ENCODE data around the gene NID1.

NID1 gene

GRCh38 chr1:236063551-236063918, 1.4 kb downstream of the NID1 start:
- no peak for DNase-seq

DNA sequence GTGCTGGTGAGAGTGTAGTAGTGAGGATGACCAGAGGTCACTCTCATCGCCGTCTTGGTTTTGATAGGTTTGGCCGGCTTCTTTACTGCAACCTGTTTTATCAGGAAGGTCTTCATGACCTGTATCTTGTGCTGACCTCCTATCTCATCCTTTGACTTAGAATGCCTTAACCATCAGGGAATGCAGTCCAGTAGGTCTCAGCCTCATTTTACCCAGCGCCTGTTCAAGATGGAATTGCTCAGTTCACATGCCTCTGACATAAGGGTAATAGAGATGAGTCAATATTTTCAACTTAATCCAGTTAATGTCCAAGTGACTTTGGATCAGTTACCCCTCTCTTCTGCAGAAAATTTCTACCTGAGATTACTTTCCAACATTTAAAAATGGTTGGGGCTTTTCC, 4.6 kb downstream of the NID1 start:
- no peak for DNase-seq

DNA sequence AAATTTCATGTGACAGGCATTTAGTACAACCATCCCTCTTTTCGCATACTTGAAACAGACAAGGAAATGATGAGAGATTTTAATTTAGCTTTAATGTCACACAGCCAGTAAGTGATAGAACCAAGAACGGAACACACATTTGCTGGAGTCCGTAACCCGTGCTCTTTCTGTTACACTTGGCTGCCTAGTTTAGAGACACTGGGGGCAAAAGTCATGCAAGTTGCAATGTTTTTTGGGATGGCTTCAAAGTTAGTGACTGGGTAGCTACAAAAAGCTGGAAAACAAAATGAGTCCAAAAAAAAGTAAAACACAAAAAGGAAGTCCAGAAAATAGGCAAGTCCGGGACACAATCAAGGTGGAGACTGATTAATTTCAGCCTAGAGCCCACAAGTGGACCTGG, 5.9 kb downstream of the NID1 start:
- no peak for DNase-seq

DNA sequence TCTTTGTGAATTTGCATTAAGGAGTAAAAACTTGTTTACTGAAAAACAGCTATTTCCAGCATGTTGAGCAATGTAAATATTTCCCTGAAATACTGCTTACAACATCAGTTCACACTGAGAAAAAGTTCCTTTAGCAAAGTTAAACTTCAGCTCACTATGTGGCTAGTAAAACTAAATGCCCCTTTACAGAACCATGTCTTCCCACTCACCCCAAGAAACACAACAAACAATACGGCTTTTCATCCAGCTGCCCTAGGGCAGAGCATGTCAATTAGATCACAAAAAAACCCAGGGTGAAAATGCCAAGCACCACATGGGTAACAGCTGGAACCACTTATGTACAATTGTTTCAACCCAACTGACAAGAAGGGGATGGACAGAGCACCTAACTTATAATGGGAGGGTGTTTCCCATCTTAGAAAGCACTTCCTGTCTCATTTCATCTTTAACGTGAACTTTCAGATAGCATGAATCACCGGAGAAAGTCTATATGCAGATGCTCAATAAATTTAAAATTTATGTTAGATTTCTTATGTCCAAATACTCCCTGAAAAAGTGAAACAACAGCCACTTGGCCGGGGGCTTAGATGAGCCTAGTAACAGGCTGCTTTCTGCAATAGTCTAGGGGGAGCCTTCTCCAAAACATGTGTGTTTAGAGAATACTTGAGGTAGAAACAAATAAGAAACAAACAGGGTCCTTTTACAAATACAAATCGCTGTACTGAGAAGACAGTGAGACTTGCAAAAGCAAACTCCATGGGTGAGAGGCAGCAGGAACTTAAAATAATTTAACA, 6.6 kb downstream of the NID1 start:
- DNase-seq: no peak

DNA sequence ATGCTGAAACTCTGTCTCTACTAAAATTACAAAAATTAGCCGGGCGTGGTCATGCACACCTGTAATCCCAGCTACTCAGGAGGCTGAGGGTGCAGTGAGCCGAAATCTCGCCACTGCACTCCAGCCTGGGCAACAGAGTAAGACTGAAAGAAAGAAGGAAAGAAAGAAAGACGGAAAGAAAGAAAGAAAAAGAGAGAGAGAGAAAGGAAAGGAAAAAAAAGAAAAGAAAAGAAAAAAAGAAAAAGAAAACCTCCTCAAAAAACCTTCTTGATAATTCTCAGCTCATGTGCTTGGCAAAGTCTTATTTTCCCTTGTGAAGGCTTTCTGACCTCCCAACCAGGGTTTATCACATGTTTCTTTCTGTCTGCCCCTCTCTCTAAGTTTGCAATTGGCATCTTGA, 7.3 kb downstream of the NID1 start:
- DNase-seq: no peak

DNA sequence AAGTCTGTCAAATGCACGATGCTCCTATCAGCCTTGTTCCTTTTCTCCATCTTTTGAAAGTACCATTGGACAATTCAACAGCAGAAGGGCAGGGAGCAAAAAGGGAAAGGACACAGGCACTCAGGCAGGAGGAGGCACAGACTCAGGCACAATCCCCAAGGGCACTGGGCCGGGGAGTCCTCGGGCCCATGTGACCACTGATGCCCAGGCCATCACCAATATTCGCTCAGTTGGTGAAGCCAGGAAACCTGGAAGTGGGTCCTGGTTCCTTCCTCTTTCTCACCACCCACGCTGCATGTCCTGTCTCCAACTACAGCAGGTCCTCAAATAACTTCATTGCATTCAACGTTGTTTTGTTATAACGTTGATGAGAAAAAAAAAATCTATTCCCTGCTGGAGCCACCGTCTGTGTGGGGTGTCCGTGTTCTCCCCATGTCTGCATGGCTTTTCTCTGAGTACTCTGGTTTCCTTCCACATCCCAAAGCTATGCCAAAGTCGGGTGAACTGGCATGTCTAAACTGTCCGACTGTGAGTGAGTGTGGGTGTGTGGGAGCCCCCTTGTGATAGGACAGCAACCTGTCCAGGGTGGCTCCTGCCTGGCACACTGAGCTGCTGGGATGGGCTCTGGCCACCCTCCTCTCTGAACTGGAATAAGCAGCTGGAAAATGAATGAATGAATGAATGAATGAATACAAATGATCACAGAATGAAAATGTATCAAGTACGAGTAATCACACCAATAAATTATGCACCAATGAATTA, 12.5 kb downstream of the NID1 start:
- no peak for DNase-seq

DNA sequence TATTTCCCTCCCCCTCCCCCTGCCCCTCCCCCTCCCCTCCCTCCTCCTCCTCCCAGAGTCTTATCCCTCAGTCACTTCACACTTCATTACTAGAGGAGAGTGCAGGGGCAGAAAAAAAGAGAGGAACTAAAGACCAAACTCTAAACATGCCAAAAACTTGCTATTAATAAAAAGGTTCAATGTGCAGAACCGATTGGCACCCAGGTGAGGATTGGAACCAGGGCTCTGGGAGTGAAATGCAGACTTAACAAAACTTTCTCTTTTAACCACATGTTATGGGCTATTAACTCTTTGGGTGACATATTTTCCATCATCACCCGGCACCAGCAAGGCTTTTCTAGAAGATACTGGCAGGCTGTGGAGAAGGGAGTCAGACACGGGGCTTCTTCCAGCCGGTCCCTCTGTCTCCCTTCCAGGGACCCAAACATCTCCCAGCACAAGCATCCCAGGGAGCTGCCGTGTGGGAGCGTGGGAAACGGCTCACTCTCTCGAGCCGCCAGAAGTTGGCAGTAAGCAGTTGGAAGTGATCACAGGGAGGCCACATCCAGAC, 13.6 kb downstream of the NID1 start:
- no peak for DNase-seq

DNA sequence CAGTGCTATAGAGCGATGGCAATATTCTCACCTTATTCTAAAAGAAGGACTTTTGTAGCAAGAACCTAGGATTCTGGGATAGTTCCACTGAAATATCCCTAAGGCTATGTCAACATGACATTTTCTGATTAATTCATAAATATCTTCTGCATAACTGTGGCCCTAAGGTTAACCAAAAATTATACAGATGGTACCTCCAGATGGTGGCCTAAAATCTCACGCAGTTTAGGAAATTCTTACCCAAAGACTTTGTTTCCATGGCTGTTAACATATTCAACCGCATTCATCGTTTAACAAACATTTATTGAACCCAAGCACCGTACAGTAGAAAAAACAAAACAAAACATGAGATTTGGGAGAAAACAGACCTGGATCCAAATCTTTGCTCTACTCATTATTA, 19.1 kb downstream of the NID1 start:
- DNase-seq: no peak

GRCh38 chr1:236044341-236044740, 20.5 kb downstream of the NID1 start:
- DNase-seq: no peak

DNA sequence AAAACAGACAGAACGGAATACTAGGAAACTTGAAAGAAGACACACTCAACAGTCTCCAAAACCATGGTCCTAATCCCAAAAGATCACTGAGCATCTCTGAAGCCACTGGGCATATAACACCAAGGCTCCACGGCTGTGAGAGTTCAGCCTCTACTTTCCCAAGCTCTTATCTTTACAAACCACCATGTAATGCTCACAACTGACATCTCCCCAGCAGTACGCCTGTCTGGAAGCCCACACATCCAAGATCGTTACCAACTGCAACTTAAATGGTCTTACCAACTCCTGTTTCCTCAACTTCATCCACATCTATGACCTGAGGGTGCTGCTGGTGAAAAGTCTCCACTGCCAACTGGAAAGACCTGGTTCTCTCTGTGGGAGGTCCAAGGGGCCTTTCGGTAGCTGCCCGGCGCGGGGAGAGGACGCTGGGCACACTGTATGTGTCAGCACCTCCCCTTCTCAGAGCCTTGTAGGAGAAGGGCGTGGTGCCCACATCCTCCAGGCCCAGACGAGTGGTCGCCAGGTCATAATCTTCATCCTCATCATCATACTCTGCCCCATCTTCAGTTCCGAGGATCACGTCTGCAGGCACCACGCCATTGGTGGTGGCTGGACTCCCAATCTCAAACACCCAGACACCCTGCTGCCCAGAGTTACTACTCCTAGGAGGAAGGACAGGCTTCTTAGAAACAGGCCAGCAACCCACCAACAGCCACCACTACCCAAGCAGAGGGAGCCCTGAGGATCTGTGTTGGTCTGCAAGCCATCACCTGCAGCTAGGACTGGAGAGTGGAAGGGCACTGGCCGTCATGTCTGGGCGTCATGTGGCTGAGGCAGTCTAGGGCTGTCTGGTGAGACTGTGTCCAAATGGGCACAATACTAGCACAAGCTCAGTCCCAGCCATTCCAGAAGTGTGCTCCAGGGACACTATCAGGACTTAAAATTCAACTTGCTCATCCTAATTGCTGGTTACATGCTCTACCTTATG, 23.0 kb downstream of the NID1 start:
- DNase-seq: no peak

DNA sequence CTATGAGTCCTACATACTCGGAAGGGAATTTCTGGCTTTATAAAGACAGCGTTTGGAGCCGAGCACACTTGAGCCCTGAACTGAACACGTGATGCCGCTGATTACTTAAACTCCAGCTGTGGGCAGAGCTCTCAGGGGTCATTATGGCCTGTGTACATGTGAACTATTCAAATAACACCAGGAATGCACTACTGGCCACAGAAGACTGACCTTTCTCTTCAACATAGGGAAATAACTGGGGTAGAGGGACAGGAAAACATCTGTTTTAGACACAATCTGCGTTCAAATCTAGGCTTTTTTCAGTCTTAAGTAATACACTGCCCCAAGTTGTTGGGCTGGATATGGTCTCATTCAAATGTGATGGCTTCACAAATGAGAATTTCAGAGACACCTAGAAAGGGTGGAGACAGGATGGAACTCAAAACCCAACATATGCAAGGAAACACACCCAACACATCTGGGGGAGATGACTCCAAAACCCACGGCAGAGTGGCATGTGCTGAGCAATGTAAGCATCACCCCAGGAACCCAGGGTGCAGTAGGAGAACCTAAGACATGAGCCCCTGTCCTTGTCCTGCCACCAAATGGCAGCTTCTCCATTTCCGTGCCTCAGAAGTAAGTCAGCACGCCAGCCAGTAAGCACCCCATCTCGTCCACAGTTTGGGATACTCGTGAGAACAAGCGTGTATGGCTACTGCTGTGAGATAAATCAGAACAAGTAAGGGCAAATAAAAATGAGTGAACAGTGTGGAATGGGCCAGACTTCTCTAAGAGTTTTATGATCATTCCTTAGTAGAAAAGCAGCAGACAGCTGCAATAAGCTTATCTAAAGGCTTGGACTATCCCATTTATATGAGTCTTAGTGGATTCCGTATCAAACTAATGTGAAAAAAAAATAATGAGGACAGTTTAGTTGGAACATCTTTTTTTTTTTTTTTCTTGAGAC, 24.9 kb downstream of the NID1 start:
- DNase-seq: no peak

DNA sequence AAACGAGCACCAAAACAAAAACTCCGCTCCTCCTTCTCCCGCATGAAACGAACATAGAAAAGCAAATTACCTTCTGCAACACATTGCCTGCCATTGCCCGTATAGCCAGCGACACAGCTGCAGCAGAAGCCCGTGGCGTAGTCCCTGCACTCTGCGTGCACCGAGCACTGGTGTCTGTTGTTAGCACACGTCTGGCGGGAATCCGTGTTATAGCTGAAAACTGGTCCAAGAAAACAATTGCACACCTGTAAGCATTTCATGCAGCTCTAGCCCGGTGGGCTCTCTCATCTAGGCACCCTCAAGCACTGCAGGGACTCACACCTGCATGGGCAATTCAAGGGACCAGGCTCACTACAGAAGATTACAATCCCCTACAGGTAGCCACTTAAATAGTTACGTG, 26.9 kb downstream of the NID1 start:
- DNase-seq: no peak

GRCh38 chr1:236035681-236036101, 29.2 kb downstream of the NID1 start:
- DNase-seq: no peak

- no peak for DNase-seq
Observed at GRCh38 chr1:236033336-236033735, 31.6 kb downstream of the NID1 start.

- no peak for DNase-seq
Observed at GRCh38 chr1:236030534-236030933, 34.4 kb downstream of the NID1 start.

GRCh38 chr1:236029428-236029940, 35.4 kb downstream of the NID1 start:
- DNase-seq: no peak

DNA sequence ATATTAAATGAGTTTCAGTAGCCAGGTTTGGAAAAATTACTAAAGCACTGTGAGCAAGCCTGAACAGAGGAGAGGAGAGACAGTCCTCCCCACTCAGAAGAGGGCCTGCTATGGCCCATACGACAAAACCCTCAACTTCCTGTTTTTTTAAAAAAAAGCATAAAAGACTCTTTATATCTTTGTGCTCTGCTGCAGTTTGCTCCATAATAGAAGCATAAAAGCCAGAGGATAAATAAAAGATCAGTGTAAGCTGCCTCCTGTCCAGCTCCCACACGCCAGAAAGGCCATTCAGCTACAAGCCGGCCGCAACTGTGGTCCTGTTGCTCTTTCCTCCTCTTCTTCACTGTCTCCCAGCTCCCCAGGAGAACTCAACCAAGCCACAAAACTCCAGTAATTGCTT, 37.8 kb downstream of the NID1 start:
- no peak for DNase-seq

DNA sequence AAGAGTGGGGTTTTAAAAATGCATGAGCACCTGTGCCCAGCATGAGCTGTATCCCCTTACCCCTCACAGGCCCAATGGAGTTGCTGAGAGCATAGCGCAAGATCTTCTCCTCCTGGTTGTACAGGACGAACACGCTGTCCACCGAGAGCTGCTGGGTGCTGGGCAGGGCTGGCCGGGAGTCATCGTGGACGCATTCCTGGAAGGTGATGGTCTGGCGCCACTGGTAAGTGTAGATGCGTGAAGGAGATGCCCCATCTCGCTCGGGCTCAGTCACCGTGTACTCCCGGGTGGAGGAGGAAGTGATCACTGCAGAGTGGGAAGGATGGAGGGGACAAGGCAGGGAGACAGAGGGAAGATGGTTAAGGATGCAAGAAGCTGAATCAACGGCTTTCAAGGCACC, 39.1 kb downstream of the NID1 start:
- DNase-seq: no peak

GRCh38 chr1:236024641-236025040, 40.2 kb downstream of the NID1 start:
- no peak for DNase-seq

GRCh38 chr1:236023926-236024565, 40.8 kb downstream of the NID1 start:
- no peak for DNase-seq
